Activated CD8-positive, alpha-beta memory T cell treated with anti-CD3 and anti-CD28 coated beads for 48 hours (primary cell): ENCODE results near the gene KCNQ1.
"Not testable (repeated sequence)": the region's sequence is repeated elsewhere in the genome, so short reads cannot be mapped to it uniquely, and the experiment has no call there.

ENCODE experiments used
- DNase-seq, 3 experiments: peaks; one replicate each; pipeline ENCODE4 v3.0.0-alpha.2; 2020; ENCODE audit warnings: low read depth in 2 of 3, low spot score in 2 of 3

The KCNQ1 gene

DNA sequence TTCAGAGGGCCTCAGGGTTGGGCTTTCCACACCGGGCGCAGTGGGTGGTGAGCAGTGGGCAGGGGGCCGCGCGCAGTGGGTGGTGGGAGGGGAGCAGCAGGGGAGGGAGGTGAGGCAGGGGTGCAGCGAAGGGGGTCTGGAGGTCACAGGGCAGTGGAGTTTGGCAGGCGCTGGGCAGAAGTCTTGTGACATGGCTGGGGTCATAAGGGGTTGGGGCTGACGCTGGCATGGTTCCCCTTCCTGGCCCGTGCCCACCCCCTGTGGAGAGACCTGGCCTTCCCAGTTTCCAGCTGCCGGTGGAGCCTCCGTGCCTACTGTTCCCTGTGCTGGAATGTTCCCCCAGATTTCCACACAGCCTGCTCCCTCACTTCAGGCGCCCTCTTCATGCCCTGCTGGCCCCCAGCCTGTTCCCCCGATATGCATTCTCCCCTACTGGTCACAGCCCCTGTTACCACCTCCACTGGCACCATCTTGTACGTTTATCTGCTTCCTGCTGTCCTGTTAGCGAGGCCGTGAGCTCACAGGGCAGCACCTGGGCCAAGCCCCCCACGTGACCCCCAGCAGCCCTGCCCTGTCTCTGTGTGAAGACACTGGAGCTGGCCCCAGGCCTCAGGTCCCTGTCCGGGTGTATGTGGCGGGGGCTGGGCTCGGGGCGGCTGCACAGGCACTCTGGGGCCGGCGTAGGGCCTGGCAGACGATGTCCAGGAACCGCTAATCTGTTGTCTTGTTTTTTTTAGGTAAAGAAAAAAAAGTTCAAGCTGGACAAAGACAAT, 143.4 kb downstream of the KCNQ1 start:
- no peak for DNase-seq

DNA sequence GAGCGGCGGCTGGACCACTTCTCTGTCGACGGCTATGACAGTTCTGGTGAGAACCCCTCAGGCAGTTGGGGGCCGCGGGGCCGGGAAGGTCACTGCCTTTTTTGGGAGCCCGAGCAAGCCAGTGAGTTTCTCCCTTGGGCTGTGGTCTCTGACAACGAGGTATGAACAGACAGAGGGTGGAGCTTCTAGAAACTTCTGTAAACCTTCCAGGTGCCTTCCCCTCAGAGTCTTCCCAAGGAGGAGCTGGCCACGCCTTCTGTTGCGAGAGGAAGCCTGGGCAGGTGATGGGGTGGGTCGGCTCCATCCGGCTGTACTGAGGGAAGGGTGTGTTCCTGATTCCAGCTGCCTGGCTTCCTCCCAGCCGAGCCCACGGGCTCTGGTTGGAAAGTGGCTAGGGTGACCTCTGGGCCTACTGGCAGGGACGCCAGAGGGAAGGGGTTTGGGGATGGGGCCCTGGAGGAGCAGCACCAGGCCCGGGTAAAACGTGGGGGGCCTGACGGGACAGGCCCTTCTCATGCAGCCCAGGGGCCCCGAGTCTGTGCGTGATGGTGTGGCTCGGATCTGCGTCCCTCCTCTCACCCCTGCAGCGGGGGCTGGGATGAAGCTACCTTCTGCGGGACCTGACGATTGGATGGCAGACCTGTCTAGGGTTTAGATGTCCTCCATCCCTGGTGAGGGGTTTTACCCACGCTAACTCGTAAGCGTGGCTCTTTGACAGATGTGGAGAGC, 144.2 kb downstream of the KCNQ1 start:
- no peak for DNase-seq

DNA sequence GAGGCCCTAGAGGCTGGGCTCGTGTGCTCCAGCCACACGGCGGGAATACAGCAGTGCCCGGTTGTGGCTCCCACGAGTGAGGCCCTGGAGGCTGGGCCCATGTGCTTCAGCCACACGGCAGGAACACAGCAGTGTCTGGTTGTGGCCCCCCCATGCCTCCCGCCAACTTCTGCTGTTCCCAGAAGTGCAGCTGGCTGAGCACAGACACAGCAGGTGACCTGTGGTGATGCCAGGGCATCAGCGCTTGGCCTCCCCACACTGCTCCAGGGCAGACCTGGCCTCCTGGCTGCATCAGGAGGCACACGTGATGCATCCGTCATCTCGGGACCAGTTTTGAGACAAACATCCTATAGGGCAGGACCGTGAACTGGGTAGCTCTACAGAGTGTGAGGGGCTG, 144.7 kb downstream of the KCNQ1 start:
- no peak for DNase-seq

DNA sequence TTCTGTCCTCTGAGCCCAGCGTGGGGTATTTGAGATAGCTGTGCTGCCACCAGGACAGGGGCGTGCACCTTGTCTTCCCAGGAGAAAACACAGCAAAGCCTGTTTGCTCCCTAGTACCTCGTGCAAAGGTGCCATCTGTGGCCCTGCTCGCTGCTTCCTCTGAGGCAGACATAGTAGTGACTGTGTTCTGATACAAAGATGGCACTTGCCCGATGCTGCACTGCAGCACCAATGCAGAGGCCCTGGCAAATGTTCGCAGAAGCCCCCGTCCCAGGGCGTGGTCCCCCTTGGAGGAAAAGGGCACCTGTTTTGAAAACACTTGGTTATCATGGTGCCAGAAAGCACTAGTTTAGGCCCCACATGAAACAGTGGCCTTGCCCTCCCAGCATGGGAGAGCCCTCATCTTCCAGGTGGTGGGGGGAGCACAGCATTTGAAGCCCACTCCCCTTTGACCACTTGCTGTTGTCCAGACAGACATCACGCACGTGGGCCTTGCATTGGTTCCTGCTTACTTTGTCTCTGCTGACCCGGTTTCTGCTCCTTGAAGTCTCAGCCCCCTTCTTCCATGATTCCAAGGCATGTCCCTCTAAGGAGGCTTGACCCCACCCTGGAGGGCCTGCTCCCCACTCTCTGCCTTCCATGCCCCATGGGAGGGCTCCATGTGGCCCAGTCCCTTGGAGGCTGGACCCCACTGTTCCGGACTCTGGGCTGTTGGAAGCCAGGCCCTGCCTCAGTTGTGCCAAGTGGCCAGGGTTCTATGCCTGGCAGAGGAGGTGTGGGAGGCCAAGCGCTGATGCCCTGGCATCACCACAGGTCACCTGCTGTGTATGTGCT, 145.5 kb downstream of the KCNQ1 start:
- no peak for DNase-seq

DNA sequence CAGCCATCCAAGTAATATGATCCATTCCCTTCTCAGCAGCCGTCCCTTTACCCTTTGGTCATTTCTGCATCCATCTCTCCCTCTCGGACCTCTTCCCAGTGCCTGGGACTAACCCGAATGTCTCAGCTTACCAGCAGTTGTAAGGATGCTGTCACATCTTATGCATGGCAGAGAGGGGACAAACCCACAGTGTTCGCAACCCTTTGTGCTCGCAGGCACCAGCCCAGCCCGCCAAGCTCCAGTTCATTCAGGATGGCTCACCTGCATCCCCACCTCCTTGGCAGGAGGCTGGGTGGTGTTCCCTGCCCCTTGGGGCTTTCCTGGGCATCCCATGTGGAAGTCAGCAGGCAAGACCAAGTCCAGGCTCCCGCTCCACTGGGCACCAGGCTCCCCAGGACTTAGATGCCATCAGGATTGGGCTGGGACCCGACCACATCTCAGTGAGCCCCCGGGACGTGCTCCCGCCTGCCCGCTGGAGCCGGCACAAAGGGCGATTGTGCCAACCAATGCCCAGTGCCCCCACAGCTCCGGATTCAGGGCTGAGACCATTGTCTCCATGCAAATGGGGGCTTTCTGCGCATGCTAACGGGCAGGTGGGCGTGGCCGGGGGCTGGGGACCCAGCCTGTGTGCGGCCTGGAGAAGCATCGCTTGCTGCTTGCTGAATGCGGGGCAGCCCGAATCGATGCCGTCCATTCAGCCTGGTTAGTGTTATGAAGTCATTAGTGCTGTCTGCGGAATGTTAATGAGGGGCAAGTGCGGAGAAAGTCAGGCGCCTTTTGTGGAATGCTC, 146.4 kb downstream of the KCNQ1 start:
- no peak for DNase-seq

DNA sequence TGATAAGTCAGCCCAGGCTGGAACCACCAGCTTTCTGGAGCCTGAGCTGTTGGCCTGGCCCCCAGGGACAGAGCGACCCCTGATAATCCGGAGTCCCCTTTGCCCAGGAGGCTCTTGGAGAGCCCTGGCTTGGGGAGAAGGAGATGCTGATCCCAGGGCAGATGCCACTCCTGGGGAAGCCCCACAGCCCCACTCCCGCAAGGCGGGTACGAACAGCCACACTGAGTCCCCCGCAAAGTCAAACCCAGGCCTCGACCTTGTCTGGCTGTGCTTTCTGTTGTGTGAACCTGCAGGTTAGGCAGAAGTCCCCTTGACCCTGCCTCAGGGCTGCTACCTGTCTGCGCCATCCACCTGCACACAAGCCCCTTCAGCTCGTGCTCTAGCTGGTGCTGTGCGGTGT, 147.0 kb downstream of the KCNQ1 start:
- DNase-seq, result no peak

DNA sequence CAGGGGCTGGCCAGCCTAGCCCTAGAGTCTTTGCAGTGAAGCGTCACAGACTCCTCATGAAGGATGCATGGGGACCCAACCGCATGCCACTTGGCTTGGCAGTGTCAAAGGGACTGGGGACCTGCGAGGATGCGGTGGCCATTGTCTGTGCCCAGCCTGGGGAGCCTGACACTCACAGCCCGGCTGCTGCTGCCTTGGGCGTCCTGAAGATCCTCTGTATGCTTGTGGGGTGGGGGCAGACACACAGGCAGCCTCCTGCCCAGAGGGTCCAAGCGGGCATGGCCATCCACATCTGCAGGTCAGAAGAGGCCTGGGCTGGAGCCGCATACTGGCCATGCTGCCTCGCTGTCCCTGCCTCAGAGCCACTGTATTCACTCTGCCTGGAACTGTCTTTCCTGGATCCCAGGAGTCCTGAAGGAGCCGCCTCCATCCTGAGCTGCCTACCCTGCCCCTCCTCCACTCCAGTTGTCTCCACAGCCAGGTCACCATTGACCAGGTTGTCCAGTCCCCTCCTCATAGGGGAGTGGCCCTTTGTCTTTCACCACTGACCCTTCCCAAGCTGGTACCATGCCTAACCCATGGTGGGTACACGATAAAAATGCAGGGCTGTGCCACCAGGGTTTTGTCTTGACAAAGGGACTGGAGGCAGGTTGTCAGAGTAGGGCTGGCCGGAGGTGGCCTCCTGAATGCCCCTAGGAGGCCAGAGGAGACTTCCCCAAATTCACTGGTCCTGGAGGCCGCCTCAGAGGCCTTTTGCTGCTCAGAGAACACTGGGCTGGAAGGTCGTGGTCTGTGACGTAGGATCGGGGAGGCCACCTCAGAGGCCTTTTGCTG, 148.0 kb downstream of the KCNQ1 start:
- DNase-seq, result no peak

DNA sequence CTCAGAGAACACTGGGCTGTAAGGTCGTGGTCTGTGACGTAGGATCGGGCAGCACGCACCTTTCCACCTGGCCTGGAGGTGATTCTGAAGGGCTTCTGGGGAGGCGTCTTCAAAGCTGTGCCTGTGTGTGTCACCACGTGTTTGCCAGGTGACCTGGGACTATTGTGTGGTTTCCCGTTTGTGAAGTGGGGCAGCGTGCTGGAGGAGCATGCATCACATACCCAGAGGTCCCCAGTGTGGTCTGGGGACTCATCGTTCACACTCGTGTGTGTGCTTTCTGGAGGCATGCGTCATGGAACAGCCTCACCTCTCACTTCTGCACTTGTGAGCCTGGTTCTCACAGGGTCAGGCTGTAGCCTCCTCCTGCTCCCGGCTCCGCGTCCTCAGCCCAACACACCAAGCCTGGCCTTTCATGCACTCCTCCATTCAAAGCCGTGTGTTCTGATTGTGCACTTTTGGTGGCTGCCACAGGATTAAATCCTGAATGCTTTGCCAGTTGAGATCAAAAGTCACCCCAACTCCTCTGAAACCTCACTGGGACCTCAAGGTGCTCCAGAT, 148.7 kb downstream of the KCNQ1 start:
- no peak for DNase-seq

DNA sequence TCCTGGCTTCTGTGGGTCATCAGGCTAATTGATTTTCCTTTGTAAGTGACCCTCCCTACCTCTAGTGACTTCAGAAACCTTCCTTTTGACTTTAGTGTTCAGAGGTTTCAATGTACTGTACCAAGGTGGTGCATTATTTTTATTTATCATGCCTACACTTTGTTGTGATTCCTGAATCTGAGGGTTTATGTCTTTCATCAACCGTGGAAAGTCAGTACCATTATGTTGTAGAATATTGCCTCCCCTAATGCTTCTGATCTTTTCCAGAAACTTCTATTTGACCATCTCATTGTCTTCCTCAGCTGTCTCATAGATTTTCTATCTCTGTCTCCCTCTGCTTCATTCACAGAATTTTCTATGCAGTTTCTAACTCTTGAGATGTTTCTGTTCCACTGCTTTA, 149.5 kb downstream of the KCNQ1 start:
- no peak for DNase-seq

DNA sequence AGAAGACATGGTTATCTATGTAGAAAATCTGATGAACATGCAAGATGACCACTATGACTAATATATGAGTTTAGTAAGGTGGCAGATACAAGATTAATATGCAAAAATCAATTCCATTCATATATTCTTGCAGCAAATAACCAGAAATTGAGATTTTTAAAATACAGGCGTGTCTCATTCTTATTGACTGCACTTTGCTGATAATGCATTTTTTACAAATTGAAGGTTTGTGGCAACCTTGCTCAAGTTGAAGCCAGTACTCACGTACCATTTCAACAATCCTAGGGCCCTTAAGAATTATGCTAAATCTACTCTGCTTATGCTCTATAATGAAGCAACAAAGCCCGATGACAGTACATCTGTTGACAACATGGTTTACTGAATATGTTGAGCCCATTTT, 150.4 kb downstream of the KCNQ1 start:
- DNase-seq, result no peak

DNA sequence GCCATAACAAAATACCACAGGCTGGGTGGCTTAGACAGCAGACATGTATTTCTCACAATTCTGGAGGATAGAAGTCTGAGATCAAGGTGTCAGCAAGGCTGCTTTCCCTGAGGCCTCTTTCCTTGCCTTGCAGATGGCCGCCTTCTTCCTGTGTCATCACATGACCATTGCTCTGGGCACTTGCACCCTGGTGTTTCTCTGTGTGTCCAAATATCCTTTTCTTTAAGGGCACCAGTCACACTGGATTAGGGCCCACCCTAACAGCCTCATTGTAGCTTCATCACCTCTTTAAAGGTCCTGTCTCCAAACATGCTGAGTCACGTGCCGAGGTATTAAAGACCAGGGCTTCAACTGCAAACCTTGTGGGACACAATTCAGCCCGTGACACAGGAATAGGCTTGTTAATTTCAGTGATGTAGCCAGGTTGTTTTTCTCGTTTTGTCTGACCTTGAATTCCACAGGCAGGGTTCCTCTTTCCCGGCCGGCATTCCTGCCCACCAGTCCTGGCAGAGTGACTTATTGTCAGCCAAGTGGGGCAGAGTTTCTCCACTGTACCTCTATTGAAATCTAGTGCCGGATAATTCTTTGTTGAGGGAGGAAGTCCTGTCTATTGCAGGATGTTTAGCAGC, 154.9 kb downstream of the KCNQ1 start:
- DNase-seq, result no peak

DNA sequence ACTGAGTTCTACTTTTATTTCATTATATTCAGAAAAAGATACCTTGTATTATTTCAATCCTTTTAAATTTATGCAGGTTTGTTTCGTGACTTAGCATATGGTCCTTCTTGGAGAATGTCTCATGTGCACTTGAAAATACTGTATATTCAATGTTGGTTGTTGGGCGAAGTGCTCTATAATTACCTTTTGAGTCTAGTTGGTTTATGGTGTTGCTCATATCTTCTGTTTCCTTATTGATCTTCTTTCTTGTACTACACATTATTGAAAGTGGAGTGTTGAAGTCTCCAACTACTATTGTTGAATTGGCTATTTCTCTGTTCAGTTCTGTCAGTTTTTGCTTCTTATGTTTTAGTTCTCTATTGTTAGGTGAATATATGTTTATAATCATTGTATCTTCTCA, 164.5 kb downstream of the KCNQ1 start:
- no peak for DNase-seq

DNA sequence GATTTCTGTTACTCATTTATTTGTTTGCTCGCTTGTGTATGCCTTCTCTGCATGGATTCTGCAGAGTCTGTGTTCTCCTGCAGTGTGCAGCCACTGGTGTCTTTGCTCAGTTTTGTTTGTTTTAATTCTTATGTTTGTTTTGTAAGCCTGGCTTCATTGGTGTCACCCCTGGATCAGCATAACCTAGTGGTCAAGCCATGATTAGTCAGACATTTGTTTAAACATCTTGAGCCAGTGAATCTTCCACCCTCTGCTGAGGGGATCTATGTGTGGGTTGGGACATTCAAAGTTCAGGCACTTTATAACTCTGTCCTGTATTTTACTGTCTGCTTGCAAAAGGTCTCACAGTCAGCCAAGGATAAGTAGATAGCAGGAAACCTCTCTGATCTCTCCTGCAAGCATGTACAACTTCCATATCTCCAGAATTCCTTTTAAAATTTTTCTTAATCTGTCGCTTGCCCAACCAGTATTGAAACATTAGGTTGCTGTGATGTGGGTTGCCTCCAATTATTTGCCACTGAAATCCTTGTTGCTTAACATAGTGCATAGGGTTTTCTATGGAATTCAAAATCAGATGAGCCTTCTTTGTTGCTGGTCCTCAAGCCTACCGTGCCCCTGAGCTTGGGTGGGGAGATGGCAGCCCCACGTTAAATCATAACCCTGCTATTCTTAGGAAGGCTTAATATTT, 168.2 kb downstream of the KCNQ1 start:
- DNase-seq, result no peak

DNA sequence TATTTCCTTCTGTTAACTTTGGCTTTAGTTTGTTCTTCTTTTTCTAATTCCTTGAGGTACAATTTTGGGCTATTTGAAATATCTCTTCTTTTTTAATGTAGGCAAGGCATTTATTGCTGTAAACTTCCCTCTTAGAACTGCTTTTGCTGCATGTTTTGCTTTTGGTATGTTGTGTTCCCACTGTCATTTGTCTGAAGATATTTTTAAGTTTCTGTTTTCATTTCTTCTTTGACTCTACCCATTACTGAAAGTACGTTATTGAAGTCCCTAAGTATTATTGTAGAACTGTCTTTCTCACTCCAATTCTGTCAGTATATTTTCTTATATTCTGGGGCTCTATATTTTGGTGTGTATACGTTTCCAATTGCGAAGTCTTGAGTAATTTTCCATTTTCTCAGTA, 177.1 kb downstream of the KCNQ1 start:
- no peak for DNase-seq

DNA sequence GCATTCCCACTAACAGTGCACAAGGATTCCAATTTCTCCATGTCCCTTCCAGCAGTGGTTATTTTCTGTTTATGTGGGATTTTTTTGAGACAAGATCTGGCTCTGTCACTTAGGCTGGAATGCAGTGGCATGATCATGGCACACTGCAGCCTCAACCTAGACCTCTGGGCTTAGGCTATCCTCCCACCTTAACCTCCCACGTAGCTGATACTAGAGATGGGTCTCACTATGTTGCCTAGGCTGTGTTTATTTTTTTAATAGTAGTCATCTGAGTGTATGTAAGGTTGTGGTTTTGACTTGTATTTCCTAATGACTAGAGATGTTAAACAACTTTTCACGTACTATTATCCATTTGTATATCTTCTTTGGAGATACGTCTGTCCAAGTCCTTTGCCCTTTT, 180.4 kb downstream of the KCNQ1 start:
- no peak for DNase-seq

DNA sequence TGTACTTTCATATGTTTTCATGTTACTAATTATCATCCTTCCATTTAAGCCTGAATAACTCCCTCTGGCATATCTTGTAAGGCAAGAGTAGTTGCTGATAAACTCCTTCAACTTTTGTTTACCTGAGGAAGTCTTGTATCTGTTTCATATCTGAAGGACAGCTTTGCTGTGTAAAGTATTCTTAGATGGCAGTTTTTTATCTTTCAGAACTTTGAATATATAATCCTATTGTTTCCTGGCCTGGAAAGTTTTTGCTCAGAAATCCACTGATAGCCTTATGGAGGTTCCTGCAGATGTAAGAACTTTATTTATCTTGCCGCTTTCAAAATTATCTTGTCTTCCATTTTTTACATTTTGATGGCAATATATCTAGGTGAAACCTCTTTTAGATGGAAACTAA, 185.9 kb downstream of the KCNQ1 start:
- DNase-seq, result no peak

DNA sequence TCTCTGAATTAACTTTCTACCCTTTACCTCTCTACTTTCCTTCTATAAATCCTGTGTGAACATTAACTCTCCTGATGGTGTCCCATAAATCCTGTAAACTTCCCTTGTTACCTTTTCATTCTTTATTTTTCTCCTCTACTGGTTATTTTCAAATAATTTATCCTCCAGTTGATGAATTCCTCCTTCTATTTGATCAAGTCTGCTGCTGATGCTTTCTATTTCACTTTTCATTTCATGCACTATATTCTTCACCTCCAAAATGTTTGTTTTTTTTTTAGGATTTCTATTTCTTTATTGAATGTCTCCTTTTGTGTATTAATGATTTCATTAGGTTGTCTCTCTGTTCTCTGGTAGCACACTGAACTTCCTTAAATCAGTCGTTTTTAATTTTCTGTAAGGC, 186.4 kb downstream of the KCNQ1 start:
- DNase-seq, result no peak

DNA sequence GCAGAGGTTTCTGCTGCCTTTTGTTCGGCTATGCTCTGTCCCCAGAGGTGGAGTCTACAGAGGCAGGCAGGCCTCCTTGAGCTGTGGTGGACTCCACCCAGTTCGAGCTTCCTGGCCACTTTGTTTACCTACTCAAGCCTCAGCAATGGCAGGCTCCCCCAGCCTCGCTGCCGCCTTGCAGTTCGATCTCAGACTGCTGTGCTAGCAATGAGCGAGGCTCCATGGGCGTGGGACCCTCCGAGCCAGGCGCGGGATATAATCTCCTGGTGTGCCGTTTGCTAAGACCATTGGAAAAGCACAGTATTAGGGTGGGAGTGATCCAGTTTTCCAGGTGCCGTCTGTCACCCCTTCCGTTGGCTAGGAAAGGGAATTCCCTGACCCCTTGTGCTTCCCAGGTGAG, 195.0 kb downstream of the KCNQ1 start:
- DNase-seq, result not testable (repeated sequence)

DNA sequence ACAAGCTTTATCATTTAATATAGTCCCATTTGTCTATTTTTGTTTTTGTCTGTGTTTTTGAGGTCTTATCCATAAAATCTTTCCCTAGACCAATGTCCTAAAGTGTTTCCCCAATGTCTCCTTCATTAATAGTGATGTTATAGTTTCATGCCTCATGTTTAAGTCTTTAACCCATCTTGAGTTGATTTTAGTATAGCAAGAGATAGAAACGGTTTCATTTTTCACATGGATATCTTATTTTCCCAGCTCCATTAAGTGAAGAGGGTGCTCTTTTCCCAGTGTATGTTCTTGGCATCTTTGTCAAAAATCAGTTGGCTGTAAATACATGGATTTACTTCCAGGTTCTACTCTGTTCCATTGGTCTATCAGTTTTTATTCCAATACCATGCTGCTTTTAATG, 196.8 kb downstream of the KCNQ1 start:
- DNase-seq, result no peak
